GM18861 (cell line): ENCODE results near the gene AGGF1.
A peak's percentile ranks its signal among the peaks of the same experiment; 100 is the strongest.
"Not testable (repeated sequence)": the region's sequence is repeated elsewhere in the genome, so short reads cannot be mapped to it uniquely, and the experiment has no call there.

Source experiments
- ATAC-seq: cut with Tn5 transposase; IDR thresholded peaks from one replicate; pipeline ENCODE4 v1.9.1; 2021; ENCODE audit not compliant: unreplicated experiment

The AGGF1 gene

GRCh38 chr5:77030097-77031071 is at the start of gene AGGF1:
Gene AGGF1 (plus strand): TSS chr5:77030404. CDS start chr5:77030767, 363 bp downstream.
- ATAC-seq = peak; percentile 98

- ATAC-seq = no peak
These were observed 49.6 kb upstream of the AGGF1 start for GRCh38 chr5:76980518-76981144.

- ATAC-seq = no peak
These were observed 47.8 kb upstream of the AGGF1 start for GRCh38 chr5:76982450-76982849.

GRCh38 chr5:76983468-76983867 is 46.7 kb upstream of the AGGF1 start:
- no peak for ATAC-seq

GRCh38 chr5:76986825-76987526 is 43.2 kb upstream of the AGGF1 start:
- no peak for ATAC-seq

GRCh38 chr5:76990899-76991459 is 39.2 kb upstream of the AGGF1 start:
- ATAC-seq = no peak

- not testable (repeated sequence) for ATAC-seq
These were observed 36.8 kb upstream of the AGGF1 start for GRCh38 chr5:76993436-76993835.

- no peak for ATAC-seq
These were observed 35.9 kb upstream of the AGGF1 start for GRCh38 chr5:76994337-76994736.

GRCh38 chr5:76998251-76998650 is 32.0 kb upstream of the AGGF1 start:
- not testable (repeated sequence) for ATAC-seq

GRCh38 chr5:76999451-76999850 is 30.8 kb upstream of the AGGF1 start:
- ATAC-seq = no peak

GRCh38 chr5:77003246-77003645 is 27.0 kb upstream of the AGGF1 start:
- no peak for ATAC-seq

GRCh38 chr5:77006124-77006523 is 24.1 kb upstream of the AGGF1 start:
- no peak for ATAC-seq

- ATAC-seq = no peak
These were observed 21.8 kb upstream of the AGGF1 start for GRCh38 chr5:77008413-77008812.

GRCh38 chr5:77010243-77010642 is 20.0 kb upstream of the AGGF1 start:
- ATAC-seq = no peak

GRCh38 chr5:77011498-77011897 is 18.7 kb upstream of the AGGF1 start:
- no peak for ATAC-seq

GRCh38 chr5:77012601-77013000 is 17.6 kb upstream of the AGGF1 start:
- no peak for ATAC-seq

GRCh38 chr5:77015938-77016569 is 14.2 kb upstream of the AGGF1 start:
- ATAC-seq = no peak

GRCh38 chr5:77016962-77017361 is 13.2 kb upstream of the AGGF1 start:
- ATAC-seq = no peak

GRCh38 chr5:77017668-77018067 is 12.5 kb upstream of the AGGF1 start:
- ATAC-seq = no peak

GRCh38 chr5:77022511-77023417 is 7.4 kb upstream of the AGGF1 start:
- ATAC-seq = no peak
